ENCODE measurements around the gene TOMM40. TPM values are rescaled to one million over a fixed set of nuclear protein-coding genes. Genes with fewer than 3 reads are reported as not detected.
A peak's percentile ranks its signal among the peaks of the same experiment; 100 is the strongest.
"Not testable (repeated sequence)": the region's sequence is repeated elsewhere in the genome, so short reads cannot be mapped to it uniquely, and the experiment has no call there.

The TOMM40 gene
- total RNA-seq: 48.9 TPM
- long read RNA-seq, transcript TOMM40-203 (9 exons, 1,725 nt): minor isoform, 48 of 286 reads
- long read RNA-seq, transcript TOMM40-202 (10 exons, 1,709 nt): major isoform, 183 of 286 reads
- long read RNA-seq, transcript TOMM40-201 (10 exons, 1,707 nt): minor isoform, 37 of 286 reads
- long read RNA-seq, partial matches to known transcripts: 4 of 286 reads
- long read RNA-seq, other reads (novel, unspliced or antisense): 14 of 286 reads

DNA sequence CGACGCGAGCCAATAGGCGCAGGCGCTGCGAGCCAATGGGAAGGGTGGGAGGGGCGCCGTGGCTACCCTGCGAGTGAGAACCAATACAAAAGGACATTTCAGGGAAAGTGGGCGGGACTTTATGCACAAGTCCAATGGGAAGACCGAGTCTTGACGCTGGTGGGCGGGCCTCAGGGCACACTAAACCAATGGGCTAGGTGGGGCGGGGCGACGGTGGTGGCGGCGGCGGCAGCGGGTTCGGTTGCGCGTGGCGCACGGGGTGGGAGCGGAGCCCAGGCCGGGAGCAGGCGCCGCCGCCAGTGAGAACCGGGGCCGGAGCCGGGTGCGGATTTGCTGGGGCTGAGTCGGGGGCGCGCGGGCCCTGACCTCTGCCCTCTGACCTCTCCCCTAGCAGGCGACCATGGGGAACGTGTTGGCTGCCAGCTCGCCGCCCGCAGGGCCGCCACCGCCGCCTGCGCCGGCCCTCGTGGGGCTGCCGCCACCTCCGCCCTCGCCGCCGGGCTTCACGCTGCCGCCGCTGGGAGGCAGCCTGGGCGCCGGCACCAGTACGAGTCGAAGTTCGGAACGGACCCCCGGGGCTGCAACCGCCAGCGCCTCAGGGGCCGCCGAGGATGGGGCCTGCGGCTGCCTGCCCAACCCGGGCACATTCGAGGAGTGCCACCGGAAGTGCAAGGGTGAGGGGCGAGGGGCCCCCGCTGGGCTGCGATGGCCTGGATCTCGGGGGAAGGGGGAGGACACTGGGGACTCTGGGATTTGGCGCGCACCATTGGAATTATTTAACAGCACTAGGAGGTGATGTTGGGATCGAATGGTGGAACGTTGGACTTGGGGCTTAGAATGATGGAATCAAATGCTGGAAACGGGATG, at the start of gene TOMM40:
TSS of gene TOMM40 (plus strand) at position 239 of the 867 bp plus-strand sequence. CDS start at position 401, 162 bp downstream.
- intact Hi-C loops (cut with DNase I): no loop called here
- DNase-seq (peak; percentile 100), ATAC-seq (ENCODE audit: poor library complexity) (no peak)

DNA sequence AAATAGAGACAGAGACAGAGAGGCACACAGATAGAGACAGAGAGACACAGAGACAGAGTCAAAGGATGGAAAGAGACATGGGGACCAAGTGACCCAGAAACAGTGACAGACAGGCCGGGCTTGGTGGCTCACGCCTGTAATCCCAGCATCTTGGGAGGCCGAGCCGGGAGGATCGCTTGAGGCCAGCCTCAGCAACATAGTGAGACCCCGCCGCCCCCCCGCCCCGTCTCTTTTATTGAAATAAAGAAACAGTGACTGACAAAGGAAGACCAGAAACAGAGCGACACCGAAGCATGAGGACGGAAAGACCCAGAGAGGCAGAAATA, 45.8 kb upstream of the TOMM40 start:
- no peak for ATAC-seq (ENCODE audit: poor library complexity)
- DNase-seq: peak; percentile 56
- intact Hi-C loops (cut with DNase I): no loop called here

DNA sequence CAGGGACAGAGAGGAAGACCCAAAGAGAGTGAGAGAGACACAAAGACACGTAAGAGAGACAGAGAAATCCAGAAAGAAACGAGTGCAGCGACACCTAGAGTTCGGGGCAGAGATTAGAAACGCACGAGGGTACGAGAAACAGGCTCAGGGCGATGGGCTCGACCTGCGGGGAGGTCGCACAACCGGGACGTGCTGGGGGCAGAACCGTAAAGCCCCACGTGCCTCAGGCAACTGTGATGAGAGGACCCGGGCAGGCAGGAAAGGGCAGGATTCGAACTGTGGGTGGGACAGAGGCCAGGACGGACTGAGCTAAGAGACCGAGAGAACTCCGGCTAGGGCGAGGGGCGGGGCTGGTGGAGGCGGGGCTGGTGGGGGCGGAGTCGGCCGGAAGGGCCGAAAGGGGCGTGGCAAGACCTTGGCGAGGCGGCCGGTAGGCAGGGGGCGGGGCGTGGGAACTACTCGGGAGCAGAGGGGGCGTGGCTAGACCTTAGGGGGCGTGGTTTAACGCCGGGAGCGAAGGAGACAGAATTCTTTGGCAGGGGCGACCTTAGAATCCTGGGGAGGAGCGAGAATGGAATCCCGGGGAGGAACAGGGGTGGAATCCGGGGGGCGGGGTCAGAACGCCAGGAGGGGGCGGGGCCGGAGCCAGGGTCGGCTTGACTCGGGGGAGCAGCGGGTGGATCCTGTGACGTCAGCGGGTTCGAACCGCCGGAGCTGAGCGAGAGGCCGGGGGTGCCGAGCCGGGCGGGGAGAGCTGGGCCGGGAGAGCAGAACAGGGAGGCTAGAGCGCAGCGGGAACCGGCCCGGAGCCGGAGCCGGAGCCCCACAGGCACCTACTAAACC, 45.2 kb upstream of the TOMM40 start, which contains the start of gene NECTIN2:
TSS of gene NECTIN2 (plus strand) at position 686 of the 843 bp plus-strand sequence. CDS start 229 bp downstream, outside the sequence.
- ATAC-seq (ENCODE audit: poor library complexity) (peak; percentile 87), DNase-seq (peak; percentile 100)
- intact Hi-C loops (cut with DNase I): no loop called here

- DNase-seq: no peak
- ATAC-seq (ENCODE audit: poor library complexity): no peak
Observed at GRCh38 chr19:44846455-44847143, 44.5 kb upstream of the TOMM40 start.

GRCh38 chr19:44847144-44848035, 43.7 kb upstream of the TOMM40 start:
- DNase-seq (peak; percentile 81), ATAC-seq (ENCODE audit: poor library complexity) (peak; percentile 0)
- intact Hi-C loops (cut with DNase I): no loop called here

More at GRCh38 chr19:44846455-44847143, 44.5 kb upstream of the TOMM40 start:
- intact Hi-C loops (cut with DNase I): no loop called here

DNA sequence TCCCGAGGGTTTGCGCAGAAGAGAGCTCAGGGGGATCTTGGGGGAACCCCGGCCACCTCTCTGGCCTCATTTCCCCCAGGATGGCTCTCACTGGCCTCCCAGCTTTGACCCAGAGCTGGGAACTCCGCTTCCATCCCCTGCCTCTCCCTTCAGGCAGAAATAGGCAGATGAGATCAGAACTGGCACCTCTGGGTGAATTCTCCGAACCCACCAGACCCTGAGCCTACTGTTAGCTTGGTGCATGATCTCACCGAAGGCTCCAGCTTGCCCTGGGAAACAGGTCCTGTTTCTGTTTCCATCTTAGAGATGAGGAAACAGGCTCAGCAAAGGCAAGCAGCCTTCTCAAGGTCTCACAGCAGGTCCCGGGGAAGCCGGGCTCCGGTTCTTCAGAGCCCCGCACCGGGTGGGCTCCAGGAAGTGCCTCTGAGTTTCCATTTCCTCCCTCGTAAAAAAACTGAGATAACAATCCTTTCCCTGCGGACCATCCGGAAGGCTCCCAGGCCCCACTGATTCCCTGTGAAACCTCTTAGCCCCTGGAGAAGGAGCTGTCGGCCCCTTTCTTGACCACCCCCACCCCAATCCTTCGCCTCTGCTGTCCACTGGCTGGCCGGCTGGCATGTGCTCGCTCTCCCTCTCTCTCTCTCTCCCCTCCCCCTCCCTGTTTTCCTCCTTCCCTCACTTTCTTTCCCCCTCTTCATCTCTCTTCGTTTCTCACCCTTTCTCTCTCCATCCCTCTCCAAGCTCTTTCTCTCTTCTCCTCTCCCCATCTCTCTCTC, 42.8 kb upstream of the TOMM40 start:
- intact Hi-C loops (cut with DNase I): no loop called here
- ATAC-seq (ENCODE audit: poor library complexity): no peak
- DNase-seq: no peak

DNA sequence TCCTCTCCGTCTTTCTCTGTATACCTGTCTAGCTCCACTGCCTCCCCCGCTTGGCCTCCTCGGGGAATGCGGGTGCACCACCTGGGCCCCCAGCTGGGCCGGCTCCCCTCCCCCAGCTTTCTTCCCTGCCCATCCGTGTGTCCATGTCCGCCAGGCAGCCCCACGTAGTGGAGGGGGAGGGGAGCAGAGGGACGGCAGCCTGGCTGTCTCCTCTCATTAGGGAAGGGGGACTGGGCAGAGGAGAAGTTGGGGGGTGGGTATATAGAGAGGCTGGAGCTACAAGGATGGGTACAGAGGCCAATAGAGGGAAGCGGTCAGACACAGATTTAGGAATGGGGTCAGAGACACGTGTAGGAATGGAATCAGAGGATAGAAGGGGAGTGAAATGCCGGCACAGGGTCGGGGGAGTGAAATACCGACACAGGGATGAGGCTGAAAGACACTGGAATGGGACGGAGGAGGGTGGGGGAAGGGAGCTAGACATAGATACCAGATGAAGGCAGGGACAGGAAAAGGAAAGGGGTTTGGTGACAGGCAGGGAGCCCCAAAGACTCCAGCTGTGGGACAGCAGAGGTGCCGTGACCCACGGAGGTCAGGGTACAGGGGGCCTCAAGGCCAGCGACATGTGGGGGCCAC, 42.1 kb upstream of the TOMM40 start:
- no peak for ATAC-seq (ENCODE audit: poor library complexity)
- peak; percentile 50 for DNase-seq
- intact Hi-C loops (cut with DNase I): no loop called here

DNA sequence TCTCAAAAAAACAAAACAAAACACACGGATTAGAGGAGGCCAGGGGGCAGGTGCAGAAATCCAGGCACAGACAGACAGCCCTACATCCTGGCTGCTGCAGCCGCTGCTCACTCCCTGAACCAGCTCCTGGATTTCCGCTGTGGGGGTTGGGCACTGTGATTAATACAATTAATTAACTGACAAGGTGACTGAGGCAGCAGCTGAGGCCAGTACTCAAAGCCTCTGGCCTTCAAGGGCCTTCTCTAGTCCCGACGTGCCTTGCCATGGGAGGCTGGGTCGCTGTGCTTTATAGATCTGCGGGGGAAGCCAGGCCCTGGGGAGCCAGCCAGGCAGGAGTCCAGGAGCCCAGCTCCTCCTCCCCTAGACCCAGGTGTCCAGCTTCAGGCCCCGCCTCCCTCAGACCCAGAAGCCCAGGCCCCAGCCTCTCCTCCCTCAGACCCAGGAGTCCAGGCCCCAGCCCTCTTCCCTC, 40.4 kb upstream of the TOMM40 start:
- ATAC-seq (ENCODE audit: poor library complexity): no peak
- no peak for DNase-seq
- intact Hi-C loops (cut with DNase I): no loop called here

DNA sequence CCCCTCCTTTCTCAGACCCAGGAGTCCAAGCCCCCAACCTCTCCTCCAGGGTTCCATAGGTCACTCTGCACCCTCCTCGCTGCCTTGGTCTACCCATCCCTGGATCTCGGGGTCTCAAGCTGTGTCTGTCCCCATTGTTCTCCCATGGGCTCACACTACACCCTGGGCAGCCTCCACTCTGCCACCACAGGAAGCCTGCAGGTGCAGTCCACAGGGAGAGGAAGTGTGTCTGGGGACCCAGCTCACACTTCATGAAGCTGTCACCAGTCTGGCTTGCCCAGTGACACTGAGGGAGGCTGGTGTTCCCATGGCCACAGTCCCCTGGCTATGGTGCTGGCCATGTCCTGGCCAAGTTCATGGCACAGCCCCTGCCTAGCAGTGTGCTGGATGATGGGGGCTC, 39.6 kb upstream of the TOMM40 start:
- no peak for ATAC-seq (ENCODE audit: poor library complexity)
- intact Hi-C loops (cut with DNase I): no loop called here
- no peak for DNase-seq

DNA sequence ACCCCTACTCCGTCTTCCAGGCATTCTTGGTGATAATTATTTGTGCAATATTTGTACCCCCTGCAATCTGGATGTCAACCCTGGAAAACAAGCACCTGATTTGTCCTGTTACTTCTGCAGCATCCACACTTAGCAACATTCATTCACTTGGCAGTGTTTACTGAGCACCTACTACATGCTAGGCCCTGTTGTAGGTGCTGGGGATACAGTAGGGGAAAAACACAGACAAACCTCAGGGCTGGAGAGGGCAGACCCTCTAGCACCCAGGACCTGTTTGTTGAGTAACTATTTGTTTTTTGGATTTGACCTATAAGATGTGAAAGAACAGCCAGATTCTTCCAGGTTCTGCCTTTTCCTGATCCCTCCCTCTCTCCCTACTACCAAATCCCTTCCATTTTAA, 35.4 kb upstream of the TOMM40 start:
- DNase-seq: no peak
- intact Hi-C loops (cut with DNase I): no loop called here
- no peak for ATAC-seq (ENCODE audit: poor library complexity)

- no peak for DNase-seq
- ATAC-seq (ENCODE audit: poor library complexity): peak; percentile 36
- intact Hi-C loops (cut with DNase I): no loop called here
Observed at GRCh38 chr19:44856421-44857083, 34.5 kb upstream of the TOMM40 start.

GRCh38 chr19:44857837-44858236, 33.2 kb upstream of the TOMM40 start:
- ATAC-seq (ENCODE audit: poor library complexity): no peak

DNA sequence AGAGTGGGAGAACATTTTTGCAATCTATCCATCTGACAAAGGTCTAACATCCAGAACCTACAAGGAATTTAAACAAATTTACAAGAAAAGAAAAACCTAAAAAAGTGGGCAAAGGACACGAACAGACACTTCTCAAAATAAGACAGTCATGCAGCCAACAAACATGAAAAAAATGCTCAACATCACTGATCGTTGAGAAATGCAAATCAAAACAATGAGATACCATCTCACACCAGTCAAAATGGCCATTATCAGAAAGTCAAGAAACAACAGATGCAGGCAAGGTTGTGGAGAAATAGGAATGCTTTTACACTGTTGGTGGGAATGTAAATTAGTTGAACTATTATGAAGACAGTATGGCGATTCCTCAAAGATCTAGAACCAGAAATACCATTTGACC, 29.5 kb upstream of the TOMM40 start:
- intact Hi-C loops (cut with DNase I); DNase-seq; ATAC-seq (ENCODE audit: poor library complexity): not testable (repeated sequence)

More at GRCh38 chr19:44857837-44858236, 33.2 kb upstream of the TOMM40 start:
- intact Hi-C loops (cut with DNase I): no loop called here
- no peak for DNase-seq

DNA sequence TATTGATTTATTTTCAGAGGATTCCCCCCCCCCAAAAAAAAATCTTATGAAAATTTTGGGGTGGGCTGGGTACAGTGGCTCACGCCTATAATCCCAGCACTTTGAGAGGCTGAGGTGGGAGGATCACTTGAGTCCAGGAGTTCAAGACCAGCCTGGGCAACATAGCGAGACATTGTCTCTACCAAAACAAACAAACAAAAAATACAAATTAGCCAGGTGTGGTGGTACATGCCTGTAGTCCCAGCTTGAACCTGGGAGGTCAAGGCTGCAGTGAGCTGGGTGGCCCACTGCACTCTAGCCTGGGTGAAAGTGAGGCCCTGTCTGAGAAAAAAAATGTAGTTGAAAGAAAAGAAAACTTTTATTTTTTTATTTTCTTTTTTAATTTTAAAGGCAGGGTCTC, 27.1 kb upstream of the TOMM40 start:
- ATAC-seq (ENCODE audit: poor library complexity): no peak
- intact Hi-C loops (cut with DNase I): no loop called here
- no peak for DNase-seq

- ATAC-seq (ENCODE audit: poor library complexity) (no peak), DNase-seq (no peak)
- intact Hi-C loops (cut with DNase I): no loop called here
Observed at GRCh38 chr19:44865196-44865767, 25.8 kb upstream of the TOMM40 start.

- ATAC-seq (ENCODE audit: poor library complexity): no peak
- intact Hi-C loops (cut with DNase I): no loop called here
- DNase-seq: no peak
Observed at GRCh38 chr19:44866664-44867063, 24.4 kb upstream of the TOMM40 start.

Data from Right ventricle myocardium superior (tissue), 1 donor.